K562 (cell line): ENCODE data around the gene TRPM6. TPM values are rescaled to one million over a fixed set of nuclear protein-coding genes. Genes with fewer than 3 reads are reported as not detected.
"Not testable (repeated sequence)": the region's sequence is repeated elsewhere in the genome, so short reads cannot be mapped to it uniquely, and the experiment has no call there.

ENCODE experiments used
- ATAC-seq: fragments of 200-7000 bp; cut with Tn5 transposase; 3 replicates; pipeline ENCODE4 v1.9.1; 2020; ENCODE audit warnings: moderate library complexity
- BruUV-seq: library from RNA; stranded (reverse); fragments of 400-500 nt; replicated peaks from 2 replicates; lab custom pipeline; 2021; lab: Mats Ljungman, UMichigan
- CTCF ChIA-PET: fragments of 300-600 bp; formaldehyde crosslinking; extraction: SDS; loops from one replicate; lab custom pipeline; 2021; ENCODE audit warnings: low intra/inter-chr PET ratio; lab: Yijun Ruan, JAX
- POLR2A ChIA-PET: fragments of 300-600, 350-650 bp; sonication (Branson Sonifier 250); formaldehyde crosslinking; extraction: SDS; loops from one replicate; lab custom pipeline; 2021; ENCODE audit warnings: antibody characterized with exemption, inconsistent platforms; lab: Yijun Ruan, JAX
- DNase-seq, 4 experiments: peaks; one replicate each; pipeline versions ENCODE4 v3.0.0 to v3.0.0-alpha.2; 2011 to 2018; ENCODE audit warnings: low spot score in 3 of 4, mixed read lengths in 3 of 4; ENCODE audit errors: extremely low read depth in 1 of 4
- FAIRE-seq: peaks from 2 replicates; lab custom pipeline; 2011; peaks lifted over from hg19 to GRCh38; lab: Jason Lieb, UNC
- H2AFZ ChIP-seq: 2 replicates; pipeline ENCODE4 v1.6.0; 2011; ENCODE audit warnings: low read depth, low read length, control low read depth, inconsistent platforms
- H3K27ac ChIP-seq: fragments of 200-600 bp; 3 replicates; pipeline ENCODE4 v1.8.0; 2011; ENCODE audit warnings: low read depth, mild to moderate bottlenecking, control low read depth, inconsistent platforms, low read length, moderate library complexity, mixed read lengths; ENCODE audit errors: extremely low read depth
- H3K27me3 ChIP-seq, 2 experiments: fragments of 300-600 bp in 1 of 2; 2 replicates in 1 of 2; 3 replicates in 1 of 2; pipeline versions ENCODE4 v1.6.0 to v1.8.0; 2011; ENCODE audit warnings: inconsistent platforms in 2 of 2, low read length in 2 of 2, mild to moderate bottlenecking in 1 of 2, mixed read lengths in 1 of 2, moderate library complexity in 1 of 2; ENCODE audit not compliant: control insufficient read depth in 2 of 2, insufficient read depth in 2 of 2
- H3K36me3 ChIP-seq: fragments of 300-600 bp; 3 replicates; pipeline ENCODE4 v1.8.0; 2011; ENCODE audit warnings: mild to moderate bottlenecking, low read length, inconsistent platforms; ENCODE audit not compliant: control insufficient read depth, insufficient read depth
- H3K4me1 ChIP-seq, 2 experiments: fragments of 200-600 bp in 1 of 2; replicated peaks in 1 of 2; 2 replicates in 1 of 2; 3 replicates in 1 of 2; pipeline versions ENCODE4 v1.5.1 to v1.8.0; 2011; ENCODE audit warnings: inconsistent platforms in 2 of 2, low read length in 2 of 2, mild to moderate bottlenecking in 1 of 2, mixed read lengths in 1 of 2, moderate library complexity in 1 of 2; ENCODE audit not compliant: control insufficient read depth in 2 of 2, insufficient read depth in 2 of 2
- H3K4me2 ChIP-seq: 2 replicates; pipeline ENCODE4 v1.6.1; 2011; ENCODE audit warnings: low read length, control low read depth, inconsistent platforms, mixed read lengths; ENCODE audit not compliant: insufficient read depth
- H3K4me3 ChIP-seq: fragments of 200-600 bp; sonication (generic), shearing (Covaris generic); 2 replicates; pipeline ENCODE4 v1.5.1; 2016; ENCODE audit warnings: control low read depth, inconsistent platforms
- H3K79me2 ChIP-seq: fragments of 200-600 bp; 3 replicates; pipeline ENCODE4 v1.8.0; 2011; ENCODE audit warnings: low read length, inconsistent platforms; ENCODE audit not compliant: control insufficient read depth, insufficient read depth
- H3K9ac ChIP-seq, 2 experiments: 2 replicates each; pipeline versions ENCODE4 v1.6.0 to v1.6.1; 2011; ENCODE audit warnings: low read depth in 2 of 2, low read length in 2 of 2, control low read depth in 1 of 2, inconsistent platforms in 1 of 2, mild to moderate bottlenecking in 1 of 2, mixed read lengths in 1 of 2; ENCODE audit not compliant: insufficient read depth in 1 of 2
- H3K9me1 ChIP-seq: one replicate; pipeline ENCODE4 v1.6.0; 2011; ENCODE audit warnings: inconsistent platforms, mild to moderate bottlenecking, low read length, moderate library complexity; ENCODE audit not compliant: control insufficient read depth, insufficient read depth
- H3K9me3 ChIP-seq: replicated peaks from 2 replicates; pipeline ENCODE4 v1.5.1; 2011; ENCODE audit warnings: low read depth, low read length, inconsistent platforms; ENCODE audit not compliant: control insufficient read depth, insufficient read depth
- H4K20me1 ChIP-seq: replicated peaks from 2 replicates; pipeline ENCODE4 v1.6.1; 2011; ENCODE audit warnings: low read length, inconsistent platforms, mixed read lengths; ENCODE audit not compliant: control insufficient read depth, insufficient read depth
- BRF1 ChIP-seq: IDR thresholded peaks from 3 replicates; pipeline ENCODE4 v1.6.1; 2011; ENCODE audit warnings: borderline replicate concordance, mild to moderate bottlenecking; ENCODE audit not compliant: insufficient read length; ENCODE audit errors: extremely low read depth
- MEIS2 ChIP-seq: fragments of 450-650 bp; IDR thresholded peaks from 2 replicates; pipeline ENCODE4 v1.6.1; 2014; ENCODE audit warnings: mild to moderate bottlenecking; ENCODE audit not compliant: partially characterized antibody
- PBX2 ChIP-seq, 2 experiments: IDR thresholded peaks in 1 of 2; conservative IDR thresholded peaks in 1 of 2; 2 replicates each; pipeline ENCODE4 v1.6.1; 2016; ENCODE audit warnings: low read depth in 2 of 2, mild to moderate bottlenecking in 1 of 2, missing compliant biosample characterization in 1 of 2, missing genetic modification characterization in 1 of 2, moderate library complexity in 1 of 2
- PKNOX1 ChIP-seq: fragments of 450-650 bp; IDR thresholded peaks from 2 replicates; pipeline ENCODE4 v1.6.1; 2016
- TARDBP ChIP-seq: fragments of 450-650 bp; IDR thresholded peaks from 2 replicates; pipeline ENCODE4 v1.6.1; 2016
- TRIM25 ChIP-seq: fragments of 450-650 bp; IDR thresholded peaks from 2 replicates; pipeline ENCODE4 v1.7.0; 2016; ENCODE audit warnings: borderline replicate concordance
- WGBS: fragments of 100-300 bp; shearing (Covaris generic); methylation state at CpG from one replicate; pipeline ENCODE4 v1.1.6; 2016; ENCODE audit warnings: low coverage, mixed read lengths; ENCODE audit not compliant: insufficient coverage; ENCODE audit errors: missing lambda C conversion rate; 5-methylcytosine and 5-hydroxymethylcytosine counted together
- in situ Hi-C: fragments of 300-500 bp; cut with MboI; formaldehyde crosslinking; loops from 4 replicates; pipeline ENCODE4 v1.15.0; 2018; ENCODE audit warnings: inconsistent platforms, mixed read lengths
- intact Hi-C: fragments of 100-400 bp; cut with micrococcal nuclease; formaldehyde crosslinking; loops from 2 replicates; pipeline ENCODE4 v1.14.2; 2022
- polyA plus RNA-seq, 8 experiments: library from polyadenylated mRNA; depleted of rRNA in 4 of 8; stranded (reverse) in 5 of 8; unstranded in 3 of 8; fragments of >200 nt; fragmentation: Nextera tagmentation in 2 of 8; fragmentation: Illumina TruSeq in 1 of 8; extraction: Ambion mirVana in 2 of 8; extraction: Trizol in 1 of 8; gene quantifications; 2 replicates each; pipeline versions ENCODE4 v1.2.1 to v1.2.3, GENCODE V29; 2011 to 2014; ENCODE audit warnings: inconsistent platforms in 1 of 8, missing spikeins in 1 of 8
- total RNA-seq, 7 experiments: library from RNA; depleted of rRNA in 6 of 7; stranded (reverse); fragments of >200 nt in 6 of 7; fragmentation: Illumina TruSeq in 2 of 7; extraction: Trizol in 2 of 7; gene quantifications; 2 replicates each; pipeline versions ENCODE4 v1.2.1 to v1.2.3, GENCODE V29; 2011 to 2021; ENCODE audit warnings: low replicate concordance in 1 of 7

The TRPM6 gene
- total and polyA plus RNA-seq, 9 of the 15 experiments (the other 6 are each of a cell fraction or from before 2014, with no cell fraction given) = 0.03 to 0.16 (median 0.09) TPM

- ATAC-seq, intact Hi-C loops, H3K4me3 ChIP-seq, DNase-seq, in situ Hi-C loops, H3K4me2 ChIP-seq, CTCF ChIA-PET, H3K36me3 ChIP-seq, FAIRE-seq, H3K27ac ChIP-seq, H3K79me2 ChIP-seq, POLR2A ChIA-PET, H4K20me1 ChIP-seq, BruUV-seq, H3K9me3 ChIP-seq, H3K9me1 ChIP-seq, H3K4me1 ChIP-seq, H2AFZ ChIP-seq, H3K27me3 ChIP-seq, H3K9ac ChIP-seq: not testable (repeated sequence)
- WGBS = 26% methylated on average over 8 of the region's 36 CpGs
Observed at GRCh38 chr9:74853024-74853423, 34.7 kb downstream of the TRPM6 start.

- Histone ChIP-seq H3K27me3 (no peaks in the 10 kb centered on the region), H3K9ac (no peak overlapping the region), H4K20me1 (no peaks in the 10 kb centered on the region), H3K79me2 (no peaks in the 10 kb centered on the region), H3K4me3 (no peak overlapping the region), H3K9me1 (no peaks in the 10 kb centered on the region), H3K4me2 (no peak overlapping the region), H2AFZ (no peak overlapping the region), H3K36me3 (no peaks in the 10 kb centered on the region), H3K27ac (no peak overlapping the region), H3K9me3 (no peaks in the 10 kb centered on the region), H3K4me1 (no peaks in the 10 kb centered on the region; a peak in 2 of 5 replicates)
- WGBS = 0% methylated on average over 4 of the region's 4 CpGs
- no TSS peak for BruUV-seq
- FAIRE-seq (no peak), ATAC-seq (no peak), DNase-seq (no peak)
- intact Hi-C loops (no loop called here), in situ Hi-C loops (no loop called here)
- CTCF ChIA-PET = no interaction called here
- POLR2A ChIA-PET = interaction anchor here (0.8 kb wide), 1 partner anchor 249 kb away, joined by 3 read pairs; no protein-coding TSS in a partner anchor
- TF ChIP-seq MEIS2 = peak; percentile 11
- 0 out of 2 replicates have a peak, but pooled peaks have one; percentile 15 for TF ChIP-seq PKNOX1
- TF ChIP-seq PBX2 (CRISPR knock-in tag; IDR thresholded peaks at IDR 0.05; ENCODE audit: low read depth) = no peak
- TF ChIP-seq PBX2 (tag; conservative IDR thresholded peaks at IDR 0.05; ENCODE audit: low read depth) = 0 out of 2 replicates have a peak, but pooled peaks have one; percentile 13
- no peak for TF ChIP-seq TRIM25
- TF ChIP-seq BRF1 = no peak
- TF ChIP-seq TARDBP = no peak
Observed at GRCh38 chr9:74848153-74848525, 39.6 kb downstream of the TRPM6 start.
